CD1c-positive myeloid dendritic cell (primary cell): ENCODE data around the gene NGEF.
"Not testable (repeated sequence)": the region's sequence is repeated elsewhere in the genome, so short reads cannot be mapped to it uniquely, and the experiment has no call there.

Experiments
- DNase-seq: peaks from one replicate; pipeline ENCODE4 v3.0.0-alpha.2; 2016; ENCODE audit errors: extremely low spot score

NGEF gene

DNA sequence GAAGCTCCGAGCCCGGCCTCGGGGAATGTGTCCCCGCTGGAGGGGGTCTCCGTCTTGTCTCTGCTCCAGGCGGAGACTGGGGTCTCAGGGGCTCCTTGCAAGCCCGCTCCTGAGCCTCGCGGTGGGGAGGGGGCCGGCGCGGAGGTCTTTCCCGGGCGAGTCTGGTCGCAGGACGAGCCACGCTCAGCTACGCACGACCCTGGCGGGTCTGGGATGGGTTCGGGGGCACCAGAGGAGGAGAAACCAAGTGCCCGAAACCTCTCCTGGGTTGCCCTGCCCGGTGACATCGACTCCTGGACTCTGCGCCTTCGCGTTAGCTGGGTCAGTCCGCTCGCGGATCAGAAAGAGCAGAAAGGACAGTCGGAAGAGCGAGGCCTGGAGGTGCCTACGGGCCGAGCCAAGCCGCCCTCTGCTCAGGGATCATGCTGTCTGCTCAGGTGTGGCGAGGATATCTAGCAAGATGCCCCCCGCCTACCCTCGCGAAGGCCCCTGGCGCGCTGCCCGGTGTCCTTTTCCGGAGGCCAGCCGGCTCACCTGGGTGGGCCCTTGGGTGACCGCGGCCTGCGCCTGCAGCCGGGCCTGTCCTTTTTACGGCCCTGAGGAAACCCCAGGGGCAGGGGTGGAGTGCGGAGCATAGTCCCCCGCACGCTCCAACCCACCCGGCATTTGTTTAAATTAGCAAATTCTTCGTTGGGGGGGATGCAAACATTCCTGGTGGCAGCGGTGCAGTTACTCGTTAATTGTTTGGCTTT, 84.3 kb downstream of the NGEF start:
- no peak for DNase-seq

DNA sequence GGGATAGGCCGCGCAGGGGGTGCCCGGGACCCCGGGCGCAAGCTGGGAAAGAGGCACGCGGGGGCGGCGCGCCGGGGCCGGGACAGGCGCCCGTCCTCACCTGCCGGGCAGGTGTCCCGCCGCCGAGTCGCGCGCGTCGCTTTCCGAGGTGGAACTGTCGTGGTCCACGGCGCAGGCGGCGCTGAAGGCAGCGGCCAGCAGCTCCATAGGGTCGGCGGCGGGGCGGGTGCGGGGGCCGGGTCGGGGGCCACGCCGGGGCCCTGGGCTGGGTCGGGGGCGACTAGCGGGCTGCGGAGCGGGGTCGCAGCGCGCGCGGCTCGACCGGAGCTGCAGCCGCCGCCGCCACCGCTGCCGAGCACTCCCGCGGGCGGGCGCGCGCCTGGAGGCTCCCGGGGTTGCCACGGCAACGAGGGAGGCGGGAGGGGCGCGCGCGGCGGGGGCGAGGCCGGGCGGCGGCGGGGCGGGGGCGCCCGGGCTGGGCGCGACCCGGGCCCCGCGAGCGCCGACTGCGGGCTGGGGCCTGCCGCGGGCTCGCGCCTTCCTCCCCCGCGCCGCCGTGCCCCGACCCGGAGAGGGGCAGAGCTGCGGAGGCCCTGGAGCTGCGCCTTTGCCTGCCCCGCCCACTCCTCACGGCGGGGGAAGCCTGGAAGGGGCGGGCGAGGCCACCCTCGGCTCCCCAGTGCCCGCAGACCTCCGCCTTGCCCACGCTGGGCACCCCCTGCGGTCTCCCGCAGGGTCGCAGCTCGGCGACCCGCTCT, 85.1 kb downstream of the NGEF start:
- DNase-seq, result peak; percentile 6

DNA sequence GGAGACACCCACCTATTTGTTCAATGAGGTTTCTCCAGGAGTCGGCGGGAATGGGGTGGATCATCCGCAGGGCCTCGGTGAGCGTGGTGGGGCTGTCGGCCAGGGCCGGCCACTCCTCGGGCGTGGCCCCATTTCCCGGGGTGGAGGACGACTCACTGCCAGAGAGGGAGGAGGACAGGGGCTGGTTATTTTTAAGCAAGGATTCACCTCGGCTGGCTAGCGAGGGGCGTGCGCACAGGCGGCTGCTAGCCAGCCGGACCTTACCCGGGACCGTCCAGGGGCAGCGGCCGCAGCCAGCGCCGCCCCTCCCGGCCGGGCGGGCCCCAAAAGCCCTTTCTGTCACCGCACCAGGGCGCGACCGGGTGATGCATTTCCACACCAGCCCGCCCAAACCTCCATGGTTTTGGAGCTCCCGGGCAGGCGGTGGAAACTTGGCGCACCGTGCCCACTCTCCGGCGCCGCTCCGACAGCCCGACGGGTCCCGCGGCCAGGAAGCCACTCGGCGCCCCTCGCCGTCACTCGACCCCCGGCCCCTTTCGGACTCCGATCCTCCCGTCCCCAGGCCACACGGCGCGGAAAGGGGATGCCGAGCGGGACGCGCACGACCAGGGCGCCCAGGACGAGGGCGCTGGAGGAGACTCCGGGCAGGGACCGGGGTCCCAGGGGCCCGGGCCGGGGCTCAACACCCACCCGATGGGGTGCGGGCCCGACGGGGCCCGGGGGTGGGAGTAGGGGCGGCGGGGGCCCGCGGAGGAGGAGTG, 85.8 kb downstream of the NGEF start:
- no peak for DNase-seq

DNA sequence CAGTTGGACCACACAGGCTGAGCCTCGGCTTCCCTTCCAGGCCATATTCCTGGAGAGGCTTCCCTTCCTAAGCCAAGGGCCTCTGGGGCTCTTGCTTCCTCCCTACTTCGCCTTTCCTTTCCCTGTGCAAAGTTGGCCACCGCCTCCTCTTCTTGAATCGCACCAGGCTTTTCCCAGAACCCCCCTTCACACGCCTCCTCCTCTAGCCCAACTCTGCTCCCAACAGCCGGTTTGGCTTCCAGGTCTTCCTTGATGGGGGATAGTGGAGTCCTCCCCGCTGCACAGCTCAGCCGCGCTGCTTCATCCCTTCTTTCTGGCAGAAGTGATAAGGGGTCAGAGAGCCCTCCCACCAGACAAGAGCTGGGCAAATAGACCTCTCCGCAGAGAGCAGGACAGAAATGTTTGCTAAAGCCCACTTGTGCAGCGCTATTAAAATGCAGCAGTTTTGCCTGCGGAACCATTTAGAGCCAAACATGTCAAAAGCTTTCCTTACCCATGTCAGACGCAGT, 86.6 kb downstream of the NGEF start:
- DNase-seq, result no peak

DNA sequence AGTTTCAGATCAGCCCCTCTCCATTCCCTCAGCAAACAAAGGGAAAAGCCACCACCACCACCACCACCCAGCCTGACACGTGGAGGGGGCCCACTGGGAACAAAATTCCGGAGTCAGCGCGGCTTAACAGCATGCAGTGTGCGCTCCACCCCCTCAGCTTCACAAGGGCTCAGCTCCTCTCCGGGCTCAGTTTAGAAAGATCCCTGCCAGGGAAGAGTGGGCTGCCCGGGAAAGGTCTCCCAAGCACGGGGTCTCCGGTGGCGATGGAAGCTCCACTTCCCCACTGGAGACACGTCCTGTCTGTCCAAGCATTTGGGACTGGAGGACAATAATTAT, 87.3 kb downstream of the NGEF start:
- DNase-seq, result no peak

DNA sequence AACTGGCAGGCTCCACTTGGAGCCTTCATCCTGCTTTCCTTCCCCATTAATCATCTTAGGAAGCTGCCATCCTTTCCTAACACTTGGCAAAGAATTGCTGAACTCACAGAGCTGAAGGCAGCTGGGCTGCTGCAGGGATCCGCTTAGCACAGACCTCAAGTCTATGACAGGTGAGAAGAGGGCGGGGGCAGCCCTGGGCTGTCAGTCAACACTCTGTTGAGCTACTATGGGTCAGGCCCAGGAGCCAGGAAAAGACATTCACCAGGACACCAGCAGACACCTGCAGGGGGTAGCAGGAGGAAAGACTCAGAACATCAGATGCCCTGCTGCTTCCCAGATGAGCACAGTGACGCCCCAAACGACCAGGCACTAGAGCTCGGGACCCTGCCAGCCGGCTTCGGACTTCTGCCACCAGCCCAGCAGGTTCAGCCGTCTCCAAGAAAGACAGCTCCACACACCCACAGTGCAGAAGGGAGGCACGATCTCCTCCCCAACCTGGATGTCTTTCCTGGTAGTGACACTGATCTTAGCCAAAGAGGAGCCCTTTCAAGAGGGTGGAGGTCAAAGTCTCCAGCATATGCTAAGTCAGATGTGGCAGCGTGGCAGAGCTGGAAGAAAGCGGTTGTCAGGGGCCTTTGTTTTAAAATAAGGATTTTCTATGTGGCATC, 87.8 kb downstream of the NGEF start:
- no peak for DNase-seq

DNA sequence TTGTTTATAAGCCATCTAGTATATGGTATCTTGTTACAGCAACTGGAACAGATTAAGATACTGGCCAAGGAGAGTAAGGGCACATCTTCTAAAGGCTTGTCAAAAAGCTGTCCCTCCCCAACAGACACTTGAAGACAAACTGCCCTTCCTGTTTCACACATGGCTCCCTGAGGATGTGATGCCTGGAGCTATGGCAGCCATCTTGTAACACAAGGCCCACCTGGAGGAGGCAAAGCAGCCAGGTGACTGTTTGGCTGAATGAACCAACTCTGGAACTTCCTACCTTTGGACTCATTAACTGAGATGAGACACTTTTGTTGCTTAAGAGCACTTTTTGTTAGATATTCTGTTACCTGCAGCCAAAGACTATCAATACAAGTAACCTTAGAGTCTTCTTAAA, 88.6 kb downstream of the NGEF start:
- DNase-seq, result no peak

DNA sequence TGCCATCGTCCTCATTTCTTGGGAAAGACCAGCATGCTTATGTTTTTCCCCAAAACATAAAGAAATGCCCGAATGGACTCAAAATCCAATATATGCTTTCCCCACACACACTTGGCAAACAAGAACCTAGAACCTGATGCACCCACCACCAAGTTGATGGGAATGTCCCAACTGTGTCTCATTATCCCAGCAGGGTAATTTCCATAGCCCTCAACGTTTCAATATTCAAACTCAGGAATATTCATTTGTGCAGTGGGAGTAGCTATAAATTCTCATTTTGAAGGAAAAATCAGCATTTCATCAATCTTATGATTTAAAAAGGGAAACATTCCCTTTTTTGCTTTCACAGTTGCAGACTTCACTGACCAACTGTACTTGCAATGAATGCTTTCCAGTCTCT, 92.3 kb downstream of the NGEF start:
- no peak for DNase-seq

DNA sequence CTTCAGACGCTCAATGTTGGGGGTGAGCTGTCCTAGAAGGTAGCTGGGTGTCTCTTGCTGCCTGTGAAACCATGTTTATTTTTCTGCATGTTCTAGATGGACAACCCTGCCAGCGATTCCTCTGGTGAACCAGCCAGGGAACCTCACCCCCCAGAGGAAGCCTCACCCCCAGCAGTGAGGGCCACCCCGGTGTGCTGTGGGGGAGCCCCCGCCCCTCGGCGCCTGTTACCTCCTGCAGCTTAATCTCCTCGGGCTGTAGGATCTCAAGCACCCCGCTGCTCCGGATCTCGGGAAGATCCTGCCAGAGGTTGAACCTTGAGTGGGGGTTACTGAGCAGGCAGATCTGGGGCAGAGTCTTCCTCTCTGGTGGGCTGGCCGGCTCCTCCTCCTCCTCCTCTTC, 93.0 kb downstream of the NGEF start:
- DNase-seq, result no peak

DNA sequence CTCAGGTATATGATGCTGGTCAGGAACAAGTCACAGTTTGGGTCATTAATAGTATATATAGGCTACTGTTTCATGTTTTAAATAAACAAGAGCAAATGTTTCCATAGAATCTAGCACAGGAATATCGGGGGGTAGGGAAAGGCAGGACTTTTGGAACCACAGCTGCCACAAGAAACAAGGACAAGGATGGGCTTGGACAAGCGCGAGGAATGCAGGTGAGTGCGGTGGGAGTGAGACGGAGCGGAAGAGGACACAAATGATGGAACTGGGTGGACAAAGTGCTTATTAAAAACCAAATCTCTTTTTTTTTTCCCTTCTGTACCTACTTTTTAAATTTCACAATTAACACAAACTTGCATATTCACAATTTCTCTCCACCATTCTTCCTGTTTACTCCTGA, 93.9 kb downstream of the NGEF start:
- no peak for DNase-seq

DNA sequence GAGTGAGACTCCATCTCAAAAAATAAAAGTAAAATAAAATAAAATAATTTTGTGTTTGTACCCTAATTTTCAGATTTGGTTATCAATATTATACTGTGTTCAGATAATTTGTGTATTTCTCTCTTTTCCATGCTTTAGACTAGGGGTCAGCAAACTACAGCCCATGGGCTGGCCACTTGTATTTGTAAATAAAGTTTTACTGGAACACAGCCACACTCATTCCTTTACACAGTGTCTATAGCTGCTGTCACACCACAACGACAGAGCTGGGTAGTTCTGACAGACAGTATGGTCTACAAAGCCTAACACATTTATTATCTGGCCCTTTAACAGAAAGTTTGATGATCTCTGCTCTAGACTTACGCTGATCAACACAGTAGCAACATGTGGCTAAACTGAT, 99.2 kb downstream of the NGEF start:
- DNase-seq, result no peak

DNA sequence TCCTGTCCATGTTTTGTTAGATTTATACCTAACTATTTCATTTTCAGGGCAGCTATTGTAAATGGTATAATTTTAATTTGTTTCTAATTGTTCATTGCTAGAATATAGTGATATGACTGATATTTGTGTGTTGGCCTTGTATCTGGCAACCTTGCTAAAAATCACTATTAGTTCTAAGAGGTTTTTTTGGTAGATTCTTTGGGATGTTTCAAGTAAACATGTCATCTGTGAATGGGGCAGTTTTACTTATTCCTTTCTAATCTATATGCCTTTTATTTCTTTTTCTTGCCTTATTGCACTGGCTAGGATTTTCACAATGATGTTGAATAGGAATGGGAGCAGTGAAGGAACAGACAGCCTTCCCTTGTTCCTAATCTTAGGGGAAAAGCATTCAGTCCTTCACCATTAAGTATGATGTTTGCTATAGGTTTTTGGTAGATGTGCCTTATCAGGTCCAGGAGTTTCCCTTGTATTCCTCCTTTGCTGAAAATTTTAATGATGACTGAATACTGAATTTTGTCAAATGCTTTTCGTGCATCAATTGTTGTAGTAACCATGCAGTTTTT, 101.3 kb downstream of the NGEF start:
- no peak for DNase-seq

DNA sequence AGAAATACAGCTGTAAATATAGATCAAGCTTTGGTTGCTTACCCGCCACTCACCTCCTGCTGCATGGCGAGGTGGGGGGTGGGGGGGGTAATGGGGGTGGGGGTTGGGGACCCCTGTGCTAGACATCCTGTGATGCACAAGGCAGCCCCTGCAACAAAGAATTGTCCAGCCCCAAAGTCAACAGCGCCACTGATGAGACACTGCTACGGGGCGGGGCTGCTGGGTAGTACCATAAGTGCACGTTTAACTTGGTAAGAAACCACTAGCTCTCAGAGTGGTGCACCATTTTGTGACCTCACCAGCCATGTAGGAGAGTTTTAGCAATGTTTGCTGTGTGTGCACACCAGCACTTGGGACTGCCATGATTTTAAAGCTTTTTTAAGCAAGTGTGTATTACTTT, 102.7 kb downstream of the NGEF start:
- no peak for DNase-seq

DNA sequence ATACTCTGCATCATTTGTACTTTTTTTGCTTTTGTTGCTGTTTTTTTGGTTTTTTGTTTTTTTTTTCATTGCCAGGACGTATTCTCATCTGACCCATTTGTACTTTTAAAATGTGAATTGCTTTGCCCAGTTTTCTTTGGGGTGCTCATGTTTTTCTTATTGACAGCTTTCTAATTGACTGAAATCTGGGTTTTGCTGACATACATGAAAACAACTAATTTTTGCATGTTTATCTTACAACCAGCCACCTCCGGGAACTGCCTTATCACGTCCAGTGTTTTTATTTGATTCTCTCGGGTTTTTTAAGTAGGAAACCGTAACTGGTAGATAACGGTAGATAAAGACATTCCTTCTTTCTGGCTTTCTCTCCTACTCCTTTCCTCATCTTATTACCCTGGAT, 104.4 kb downstream of the NGEF start:
- DNase-seq, result no peak

DNA sequence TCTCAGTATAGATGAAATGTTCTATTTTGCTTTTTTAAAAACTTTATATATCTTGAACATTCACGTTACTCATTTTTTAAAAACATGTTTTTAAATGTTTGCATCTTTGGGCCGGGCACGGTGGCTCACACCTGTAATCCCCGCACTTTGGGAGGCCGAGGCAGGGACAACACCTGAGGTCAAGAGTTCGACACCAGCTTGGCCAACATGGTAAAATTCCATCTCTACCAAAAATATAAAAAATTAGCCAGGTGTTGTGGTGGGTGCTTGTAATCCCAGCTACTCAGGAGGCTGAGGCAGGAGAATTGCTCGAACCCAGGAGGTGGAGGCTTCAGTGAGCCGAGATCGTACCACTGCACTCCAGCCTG, 105.4 kb downstream of the NGEF start:
- DNase-seq, result not testable (repeated sequence)

DNA sequence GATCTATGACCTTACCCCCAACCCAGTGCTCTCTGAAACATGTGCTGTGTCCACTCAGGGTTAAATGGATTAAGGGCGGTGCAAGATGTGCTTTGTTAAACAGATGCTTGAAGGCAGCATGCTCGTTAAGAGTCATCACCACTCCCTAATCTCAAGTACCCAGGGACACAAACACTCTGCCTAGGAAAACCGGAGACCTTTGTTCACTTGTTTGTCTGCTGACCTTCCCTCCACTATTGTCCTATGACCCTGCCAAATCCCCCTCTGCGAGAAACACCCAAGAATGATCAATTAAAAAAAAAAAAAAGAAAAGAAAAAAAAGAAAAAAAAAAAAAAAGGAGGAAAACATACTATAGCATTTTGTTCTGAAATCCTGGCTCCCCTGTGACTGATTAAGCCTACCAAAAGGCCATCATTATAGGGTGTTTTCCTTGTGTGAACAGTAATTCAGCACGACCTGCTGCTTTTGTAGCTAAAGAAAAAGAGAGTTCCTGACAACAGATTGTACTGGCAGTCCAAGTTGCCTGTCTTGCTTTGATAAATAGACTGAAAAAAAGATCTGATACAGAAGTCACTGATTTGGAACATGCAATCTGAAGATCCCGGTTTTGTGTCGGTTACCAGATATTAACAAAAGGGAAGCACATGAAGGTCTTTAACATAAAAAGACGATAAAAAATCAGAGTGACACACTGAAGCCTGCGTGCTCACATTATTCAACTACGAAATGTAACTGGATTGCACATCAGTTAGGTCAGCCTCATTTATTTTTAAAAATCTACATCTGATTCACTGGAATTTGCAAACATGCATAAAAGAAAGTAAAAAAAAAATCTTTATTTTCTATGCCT, 106.0 kb downstream of the NGEF start:
- DNase-seq, result not testable (repeated sequence)

DNA sequence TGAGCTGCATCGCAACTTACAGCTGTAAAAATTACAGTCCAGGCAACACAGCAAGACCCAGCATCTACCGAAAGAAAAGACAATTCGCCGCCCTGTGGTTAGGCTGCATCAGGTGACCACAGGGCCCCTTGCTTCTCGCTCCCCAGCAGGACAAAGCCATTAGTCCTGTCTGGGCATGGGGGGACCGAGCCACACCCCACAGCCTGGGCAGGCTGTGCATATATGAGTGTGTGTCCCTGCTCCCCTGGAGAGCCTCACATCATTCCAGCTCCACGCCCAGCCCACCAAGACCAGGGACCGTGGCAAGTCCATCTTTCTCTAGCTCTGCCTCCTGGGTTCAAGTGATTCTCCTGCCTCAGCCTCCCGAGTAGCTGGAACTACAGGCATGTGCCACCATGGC, 109.1 kb downstream of the NGEF start:
- DNase-seq, result no peak

DNA sequence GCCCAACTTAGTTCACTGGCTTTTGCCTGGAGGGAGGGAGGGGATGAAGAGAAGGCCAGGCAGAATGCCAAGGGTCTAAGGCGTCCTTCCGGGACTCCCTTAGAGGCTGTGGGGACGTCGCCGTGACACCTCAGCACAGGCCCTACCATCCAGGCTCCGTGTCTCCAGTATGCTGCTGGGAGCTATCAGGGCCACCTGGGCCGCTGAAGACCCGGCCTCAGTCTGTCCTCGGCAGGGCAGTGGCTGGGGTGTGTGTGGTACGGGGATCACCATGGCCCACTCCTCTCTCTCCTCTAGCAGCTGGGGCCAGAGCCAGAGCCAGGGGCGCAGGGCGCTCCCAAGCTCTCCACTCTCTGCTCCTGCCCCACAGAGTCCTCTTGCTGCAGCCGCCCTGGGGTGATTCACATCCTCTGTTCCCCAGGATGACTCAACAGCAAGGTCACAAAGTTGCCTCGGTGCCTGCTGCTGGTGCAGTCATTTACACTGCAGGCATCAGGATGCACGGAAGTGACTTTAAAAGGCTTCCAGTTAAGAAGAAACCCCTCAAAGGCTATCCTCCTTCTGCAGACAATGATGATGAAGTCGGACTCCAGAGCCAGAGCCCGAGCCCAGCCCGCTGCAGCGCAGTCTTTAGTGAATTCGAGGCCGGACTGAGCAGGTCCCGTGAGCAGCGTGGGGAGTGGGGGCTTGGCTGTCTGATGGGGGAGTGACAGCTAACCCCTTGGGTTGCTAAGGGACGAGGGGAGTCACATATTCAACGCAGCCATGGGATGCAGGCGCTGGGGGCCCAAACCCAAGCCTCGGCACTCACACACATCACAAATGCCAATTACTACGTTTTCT, 111.1 kb downstream of the NGEF start:
- peak; percentile 52 for DNase-seq

DNA sequence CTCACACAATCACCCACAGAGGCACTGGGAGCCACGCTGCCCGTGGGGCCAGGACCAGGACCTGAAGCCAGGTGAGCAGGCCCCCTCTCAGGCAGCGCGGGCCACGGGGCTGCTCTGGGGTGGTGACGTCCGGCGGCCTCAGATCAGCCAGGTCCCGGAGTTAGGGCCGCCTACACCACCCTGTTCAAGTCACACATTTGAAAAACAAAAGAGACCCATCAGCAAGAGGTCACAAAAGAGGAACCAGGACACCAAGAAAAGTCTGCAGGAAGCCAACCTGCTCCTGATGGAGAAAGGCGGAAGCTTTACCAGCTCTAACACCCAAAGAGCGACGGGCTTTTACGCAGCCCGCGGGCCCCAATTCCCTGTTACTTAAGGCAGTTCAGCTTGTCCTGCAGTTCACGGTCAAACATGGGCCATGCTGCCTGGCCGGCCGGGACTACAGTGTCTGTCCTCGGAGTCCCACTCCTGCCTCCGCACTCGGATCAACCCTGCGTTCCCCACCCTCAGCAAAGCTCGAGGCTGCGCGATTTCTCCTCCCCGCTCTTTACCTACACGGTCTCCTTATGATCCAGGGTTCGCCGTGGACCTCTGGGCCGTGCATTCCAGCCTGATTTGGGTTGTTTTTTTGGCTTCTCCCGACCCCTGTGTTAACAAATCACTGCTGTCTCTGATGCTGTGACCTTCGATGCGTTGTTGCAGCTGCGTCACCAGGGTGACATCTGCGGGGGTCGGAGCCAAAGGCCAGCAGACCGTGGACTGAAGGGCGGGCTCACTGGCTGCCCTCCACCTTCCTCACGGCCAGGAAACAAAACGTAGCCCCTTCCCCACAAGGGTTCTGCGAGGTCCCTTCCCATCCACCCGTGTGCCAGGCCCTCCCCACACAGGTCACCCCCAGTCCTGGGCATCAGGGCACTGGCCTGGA, 112.0 kb downstream of the NGEF start:
- DNase-seq, result peak; percentile 56
